NB4 (cell line): Measurements from ENCODE around the gene MAD2L1.

Source experiments
- DNase-seq: peaks from one replicate; pipeline ENCODE4 v3.0.0; 2010; ENCODE audit warnings: low read depth
- H3K4me3 ChIP-seq: one replicate; pipeline ENCODE4 v1.5.1; 2011; ENCODE audit warnings: mild to moderate bottlenecking, low read depth, low read length, moderate library complexity
- CTCF ChIP-seq: IDR thresholded peaks from one replicate; pipeline ENCODE4 v1.5.1; 2012; ENCODE audit warnings: low read depth, low read length
- MAX ChIP-seq: IDR thresholded peaks from 2 replicates; pipeline ENCODE4 v1.6.1; 2011; ENCODE audit warnings: low read depth, low read length
- MYC ChIP-seq: IDR thresholded peaks from 2 replicates; pipeline ENCODE4 v1.6.1; 2011; ENCODE audit warnings: low read depth, low read length
- POLR2A ChIP-seq: IDR thresholded peaks from 2 replicates; pipeline ENCODE4 v1.6.1; 2011; ENCODE audit warnings: mild to moderate bottlenecking; ENCODE audit not compliant: insufficient read length; ENCODE audit errors: extremely low read depth

Gene MAD2L1

DNA sequence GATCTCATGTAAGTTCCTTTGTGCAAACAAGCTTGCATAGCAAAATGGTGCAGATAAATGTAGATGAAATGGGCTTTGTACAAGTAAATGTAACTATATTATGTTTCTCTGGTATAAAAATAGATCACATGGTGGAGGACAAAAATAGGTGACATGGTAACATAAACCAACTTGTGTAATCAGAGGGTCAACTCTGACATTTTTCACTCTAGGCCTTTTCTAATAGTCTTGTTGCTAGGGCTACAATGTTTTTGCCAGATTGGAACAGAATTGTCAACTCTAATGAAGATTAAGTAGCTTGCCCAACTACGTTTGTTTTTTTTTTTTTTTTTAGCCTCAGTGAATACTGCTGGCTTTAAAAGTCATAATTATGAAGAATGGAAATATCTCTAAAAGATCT is 11.5 kb downstream of the MAD2L1 start:
- TF ChIP-seq MAX (no peak), POLR2A (no peak), MYC (no peak), CTCF (no peak)
- H3K4me3 ChIP-seq, result no peak overlapping the region

DNA sequence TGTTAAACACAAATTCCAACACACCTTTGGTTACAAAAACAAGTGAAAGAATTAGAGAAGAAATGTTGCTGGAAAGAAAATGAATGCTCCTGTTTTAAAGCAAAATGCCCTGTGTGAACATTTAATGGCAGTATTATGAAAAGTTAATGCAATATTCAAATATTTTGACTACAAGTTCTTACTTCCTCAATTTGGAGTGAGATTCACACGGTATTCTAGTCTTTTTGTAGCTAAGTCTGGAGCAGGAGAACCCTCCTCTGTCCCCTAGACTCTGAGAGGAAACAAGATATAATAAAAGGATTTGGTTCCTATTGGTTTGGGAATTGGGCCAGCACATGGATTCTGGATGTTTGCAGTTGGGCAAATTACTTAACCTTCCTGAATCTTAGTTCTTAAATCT is 12.7 kb downstream of the MAD2L1 start:
- H3K4me3 ChIP-seq, result no peak overlapping the region
- TF ChIP-seq CTCF, result no peak
- TF ChIP-seq MAX, result no peak
- no peak for TF ChIP-seq POLR2A
- TF ChIP-seq MYC, result no peak
- DNase-seq, result peak; percentile 26

More for the DNA sequence above, 11.5 kb downstream of the MAD2L1 start:
- no peak for DNase-seq

GRCh38 chr4:120052856-120053255 is 13.8 kb downstream of the MAD2L1 start:
- peak; percentile 32 for DNase-seq
- TF ChIP-seq CTCF (no peak), MYC (no peak), POLR2A (no peak), MAX (no peak)
- no peak overlapping the region for H3K4me3 ChIP-seq

DNA sequence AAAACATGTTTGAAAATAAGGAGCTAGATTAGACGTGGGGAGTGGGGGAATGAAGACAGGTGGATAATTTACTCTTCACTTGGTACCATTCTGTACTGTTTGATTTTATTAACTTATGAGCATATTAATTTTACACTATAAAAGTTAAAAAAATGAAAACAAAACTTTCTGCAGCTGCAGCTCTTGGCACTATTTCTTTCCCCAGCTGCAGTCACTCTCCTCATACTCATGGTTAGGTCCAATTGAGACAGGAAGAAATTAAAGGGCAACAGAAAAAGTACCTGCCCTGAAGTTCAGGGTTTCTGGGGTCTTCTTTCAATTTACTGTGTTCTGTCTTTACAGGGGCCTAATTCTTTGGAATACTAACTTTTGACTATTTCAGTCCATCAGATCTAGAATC is 15.4 kb downstream of the MAD2L1 start:
- TF ChIP-seq POLR2A (no peak), MYC (no peak), MAX (no peak), CTCF (no peak)
- H3K4me3 ChIP-seq, result no peak overlapping the region
- DNase-seq, result no peak

DNA sequence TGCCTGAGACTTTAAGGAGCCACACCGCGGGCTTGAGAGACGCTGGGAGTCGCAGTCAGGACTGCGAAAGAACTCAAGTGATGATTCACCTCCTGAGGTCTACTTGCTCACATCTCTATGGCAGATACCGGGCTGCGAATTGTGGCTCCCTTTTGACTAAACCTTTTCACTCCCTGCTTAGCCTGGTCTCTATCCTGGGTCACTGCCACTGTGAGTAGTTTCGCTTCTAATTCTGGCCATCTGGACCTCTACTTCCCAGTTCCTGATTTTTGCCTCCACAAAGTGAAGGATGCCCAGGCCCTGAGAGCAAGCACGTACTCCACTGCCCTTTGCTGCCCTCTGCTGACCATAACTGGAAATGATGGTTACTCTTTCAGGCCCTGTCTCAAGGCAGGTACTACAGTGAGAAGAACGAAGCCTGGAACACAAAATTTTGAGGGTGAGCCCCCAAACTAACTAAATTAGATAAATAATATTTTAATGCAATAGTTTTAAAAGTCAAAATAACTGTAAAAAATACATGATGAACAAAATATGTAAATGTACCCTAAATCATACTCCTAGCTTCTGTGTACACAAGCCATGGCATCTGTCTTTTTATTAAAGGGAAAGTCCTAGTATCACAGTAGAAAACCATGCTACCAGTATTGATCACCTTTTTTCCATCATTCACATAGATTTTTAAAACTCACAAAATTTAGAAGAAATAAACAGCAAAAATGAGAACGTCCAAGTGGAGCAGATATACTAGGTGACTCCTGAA is 16.7 kb downstream of the MAD2L1 start:
- TF ChIP-seq POLR2A (no peak), CTCF (peak; percentile 66)
- no peak overlapping the region for H3K4me3 ChIP-seq
- peak; percentile 78 for DNase-seq
